ENCODE results near the gene KPTN.

The KPTN gene

DNA sequence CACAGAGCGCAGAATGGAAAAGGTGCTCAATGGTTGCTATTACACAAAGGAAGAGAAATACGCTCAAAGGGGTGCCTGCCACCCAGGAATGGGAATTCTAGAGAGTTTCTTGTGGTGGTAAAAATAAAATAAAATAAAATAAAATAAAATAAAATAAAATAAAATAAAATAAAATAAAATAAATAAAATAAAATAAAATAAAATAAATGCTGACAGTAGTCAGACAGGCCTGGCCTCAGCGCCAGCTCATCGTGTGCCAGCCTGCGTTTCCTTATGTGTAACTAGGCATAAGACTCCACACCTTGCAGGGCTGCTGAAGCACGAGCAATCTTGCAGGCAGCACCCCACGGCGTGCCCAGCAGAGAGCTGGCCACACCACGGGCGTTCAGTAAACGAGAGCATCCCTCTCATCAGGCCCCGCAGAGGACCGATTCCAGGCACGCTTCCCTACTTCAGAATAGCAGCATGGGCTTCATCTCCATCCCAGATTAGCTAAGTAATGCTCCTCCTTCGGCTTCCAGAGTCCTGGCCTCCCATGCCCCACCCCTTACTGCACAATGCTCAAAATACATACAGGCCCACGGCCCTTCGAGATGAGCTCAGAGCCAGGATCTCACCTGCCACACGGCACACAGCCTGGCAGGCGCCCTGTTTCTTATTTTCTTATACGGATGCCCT, 25.3 kb upstream of the KPTN start:
- no peak for DNase-seq (ENCODE audit: low read depth in 2 of 2)

DNA sequence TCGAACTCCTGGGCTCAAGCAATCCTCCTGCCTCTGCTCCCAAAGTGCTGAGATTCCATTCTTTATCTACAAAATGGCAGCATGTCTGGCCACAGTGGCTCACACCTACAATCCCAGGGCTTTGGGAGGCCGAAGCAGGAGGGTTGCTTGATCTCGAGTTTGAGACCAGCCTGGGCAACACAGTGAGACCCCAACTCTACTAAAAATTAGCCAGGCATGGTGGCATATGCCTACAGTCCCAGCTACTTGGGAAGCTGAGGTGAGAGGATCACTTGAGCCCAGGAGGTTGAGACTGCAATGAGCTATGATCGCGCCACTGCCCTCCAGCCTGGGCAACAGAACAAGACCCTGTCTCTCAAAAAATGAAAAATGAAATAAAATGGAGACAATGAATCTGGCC, 24.7 kb upstream of the KPTN start:
- no peak for DNase-seq (ENCODE audit: low read depth in 2 of 2)

DNA sequence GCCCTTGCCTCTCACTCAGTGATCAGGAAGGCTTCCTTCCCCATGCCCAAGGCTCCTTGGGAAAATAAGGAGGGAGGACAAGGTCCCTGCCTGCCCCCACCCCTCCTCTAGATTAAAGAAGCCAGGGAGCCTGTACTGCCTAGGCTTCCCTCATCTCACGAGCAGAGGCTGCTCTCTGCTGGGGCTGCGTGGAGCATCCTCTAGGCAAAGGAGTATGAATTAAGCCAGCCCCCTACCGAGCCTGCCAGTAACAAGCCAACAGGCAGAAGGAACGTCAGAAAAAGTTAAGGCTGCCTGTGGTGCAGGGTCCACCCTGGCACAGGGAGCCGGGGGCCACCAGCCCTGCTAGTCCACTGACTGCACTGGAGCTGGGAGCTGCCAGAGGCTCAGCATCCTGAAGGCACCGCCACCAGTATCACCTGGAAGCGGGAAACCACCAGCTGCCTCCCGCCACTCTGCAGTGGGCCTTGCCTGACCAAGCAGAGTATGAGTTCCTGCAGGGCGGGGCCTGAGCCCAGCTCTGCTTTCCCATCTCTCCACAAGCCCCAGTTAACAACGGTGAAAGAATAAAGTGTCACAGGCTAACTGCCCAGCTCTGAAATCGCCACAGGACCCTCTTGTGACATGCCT, 24.0 kb upstream of the KPTN start:
- DNase-seq (ENCODE audit: low read depth in 2 of 2): no peak

GRCh38 chr19:47507012-47507411, 23.0 kb upstream of the KPTN start:
- DNase-seq (ENCODE audit: low read depth in 2 of 2): no peak

DNA sequence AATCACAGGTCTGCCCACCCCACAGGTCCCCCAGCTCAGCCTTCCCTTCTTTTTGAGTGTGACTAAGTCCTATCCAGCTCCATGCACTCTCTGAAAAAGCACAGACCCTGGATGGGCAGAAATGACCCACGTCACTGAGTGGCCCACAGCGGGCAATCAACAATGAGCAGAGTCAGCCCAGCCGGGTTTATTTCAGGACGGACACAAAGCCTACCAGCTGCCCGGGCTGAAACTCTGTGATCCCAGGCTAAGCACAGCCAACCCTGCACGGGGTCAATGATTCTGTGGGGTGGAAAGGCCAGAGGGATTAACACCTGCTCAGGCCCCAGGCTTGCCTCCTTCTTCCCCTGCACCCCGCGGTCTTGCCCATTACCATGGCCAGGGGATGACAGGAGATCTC, 22.4 kb upstream of the KPTN start:
- no peak for DNase-seq (ENCODE audit: low read depth in 2 of 2)

- DNase-seq (ENCODE audit: low read depth in 2 of 2): no peak
Measured at GRCh38 chr19:47505506-47505905, 21.5 kb upstream of the KPTN start.

DNA sequence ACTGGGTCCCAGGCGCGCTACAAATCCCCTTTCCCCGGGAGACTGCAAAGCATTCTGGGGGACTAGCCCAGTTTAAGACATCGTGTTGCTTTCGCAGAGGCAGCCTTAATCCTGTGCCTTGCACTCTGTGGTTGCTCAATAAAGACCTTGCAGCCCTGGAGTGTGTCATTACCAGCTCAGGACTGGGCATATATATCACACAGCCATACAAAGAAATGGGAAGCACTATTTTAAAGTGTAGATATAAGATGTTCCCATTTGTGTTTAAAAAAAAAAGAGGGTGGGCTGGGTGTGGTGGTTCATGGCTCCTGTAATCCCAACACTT, 19.8 kb upstream of the KPTN start:
- DNase-seq (ENCODE audit: low read depth in 2 of 2): no peak

DNA sequence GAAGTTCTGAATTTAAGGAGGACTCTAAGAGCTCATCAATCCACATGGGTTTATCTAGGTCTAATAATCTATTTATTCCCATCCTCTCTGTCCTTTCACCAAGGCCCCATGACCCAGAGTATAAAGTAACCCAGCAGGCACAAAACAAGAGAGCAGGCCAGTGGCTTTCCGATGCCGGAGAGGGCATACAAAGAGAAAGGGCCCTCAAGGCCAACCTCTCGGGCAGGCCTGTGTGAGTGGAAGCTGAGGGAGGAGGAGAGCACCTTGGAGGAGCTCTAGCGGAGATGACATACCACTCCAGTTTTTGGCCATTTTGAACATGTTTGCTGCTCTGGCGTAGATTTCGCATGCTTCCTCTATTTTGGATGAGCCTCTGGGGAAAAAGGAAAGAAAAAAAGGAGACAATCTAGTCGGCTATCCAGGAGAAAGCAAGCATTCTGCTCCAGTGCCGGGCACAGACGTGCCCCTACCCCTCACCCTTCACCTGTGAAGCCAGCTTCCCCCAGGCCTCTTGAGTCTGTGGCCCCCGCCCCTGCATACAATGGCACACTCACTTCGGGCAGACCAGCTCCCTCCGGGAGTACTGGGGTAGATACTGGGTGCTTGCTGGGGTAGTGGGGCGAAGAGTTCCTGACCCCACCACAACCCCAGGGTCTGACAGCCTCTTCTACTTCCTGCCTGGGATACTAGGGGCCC, 19.3 kb upstream of the KPTN start:
- no peak for DNase-seq (ENCODE audit: low read depth in 2 of 2)

GRCh38 chr19:47499863-47500830, 16.1 kb upstream of the KPTN start:
- no peak for DNase-seq (ENCODE audit: low read depth in 2 of 2)

DNA sequence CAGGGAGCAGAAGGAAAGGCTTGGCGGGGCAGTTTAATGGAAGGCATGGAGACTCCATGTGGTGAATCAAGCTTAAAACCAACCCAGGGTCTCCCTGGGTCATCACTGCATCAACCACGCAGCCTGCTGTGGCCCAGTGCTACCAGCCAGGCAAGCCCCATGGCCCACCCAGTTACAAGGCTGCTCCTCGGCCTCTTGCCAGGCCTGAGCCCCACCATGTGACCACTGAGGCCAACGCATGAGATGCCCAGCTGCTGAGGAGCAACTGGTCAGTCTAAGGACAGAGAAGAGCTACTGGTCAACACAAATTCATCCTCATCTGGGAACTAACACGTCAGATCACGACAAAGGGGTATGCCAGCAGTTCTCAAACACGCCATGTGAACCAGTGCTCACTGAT, 15.4 kb upstream of the KPTN start:
- no peak for DNase-seq (ENCODE audit: low read depth in 2 of 2)

- no peak for DNase-seq (ENCODE audit: low read depth in 2 of 2)
Measured at GRCh38 chr19:47498561-47498960, 14.5 kb upstream of the KPTN start.

DNA sequence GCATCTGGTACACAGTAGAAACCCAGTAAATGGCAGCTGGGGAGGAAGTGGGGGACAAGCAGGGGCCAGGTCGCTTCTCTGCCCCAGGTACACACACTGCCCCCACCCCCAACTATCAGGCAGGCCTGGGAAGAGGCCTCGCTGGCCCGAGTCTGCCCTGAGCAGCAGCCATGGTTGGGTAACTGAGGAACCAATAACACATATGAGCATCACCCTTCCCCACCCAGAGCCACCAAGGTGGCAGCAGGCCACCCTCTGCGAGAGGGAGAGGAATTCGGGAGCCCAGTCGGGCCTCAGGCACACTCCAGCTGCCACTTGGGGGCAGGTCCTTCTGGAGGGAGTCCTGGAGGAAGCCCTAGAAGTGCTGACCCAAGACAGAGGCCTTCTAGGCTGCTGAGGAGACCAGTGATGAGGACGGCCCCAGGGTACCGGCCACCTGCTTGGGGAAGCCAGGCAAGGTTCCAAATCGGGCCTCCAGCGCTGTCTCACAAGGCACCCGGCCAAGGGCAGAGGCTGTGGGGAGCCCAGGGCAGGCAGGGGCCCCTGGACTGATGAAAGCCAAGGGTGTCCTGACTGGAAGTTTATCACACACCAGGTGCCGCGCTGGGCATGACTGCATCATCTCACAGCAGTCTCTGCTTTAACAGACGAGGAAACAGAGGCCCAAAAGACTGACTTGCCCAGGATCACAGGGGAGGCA, 14.0 kb upstream of the KPTN start:
- DNase-seq (ENCODE audit: low read depth in 2 of 2): no peak

- no peak for DNase-seq (ENCODE audit: low read depth in 2 of 2)
Measured at GRCh38 chr19:47497050-47497766, 13.2 kb upstream of the KPTN start.

DNA sequence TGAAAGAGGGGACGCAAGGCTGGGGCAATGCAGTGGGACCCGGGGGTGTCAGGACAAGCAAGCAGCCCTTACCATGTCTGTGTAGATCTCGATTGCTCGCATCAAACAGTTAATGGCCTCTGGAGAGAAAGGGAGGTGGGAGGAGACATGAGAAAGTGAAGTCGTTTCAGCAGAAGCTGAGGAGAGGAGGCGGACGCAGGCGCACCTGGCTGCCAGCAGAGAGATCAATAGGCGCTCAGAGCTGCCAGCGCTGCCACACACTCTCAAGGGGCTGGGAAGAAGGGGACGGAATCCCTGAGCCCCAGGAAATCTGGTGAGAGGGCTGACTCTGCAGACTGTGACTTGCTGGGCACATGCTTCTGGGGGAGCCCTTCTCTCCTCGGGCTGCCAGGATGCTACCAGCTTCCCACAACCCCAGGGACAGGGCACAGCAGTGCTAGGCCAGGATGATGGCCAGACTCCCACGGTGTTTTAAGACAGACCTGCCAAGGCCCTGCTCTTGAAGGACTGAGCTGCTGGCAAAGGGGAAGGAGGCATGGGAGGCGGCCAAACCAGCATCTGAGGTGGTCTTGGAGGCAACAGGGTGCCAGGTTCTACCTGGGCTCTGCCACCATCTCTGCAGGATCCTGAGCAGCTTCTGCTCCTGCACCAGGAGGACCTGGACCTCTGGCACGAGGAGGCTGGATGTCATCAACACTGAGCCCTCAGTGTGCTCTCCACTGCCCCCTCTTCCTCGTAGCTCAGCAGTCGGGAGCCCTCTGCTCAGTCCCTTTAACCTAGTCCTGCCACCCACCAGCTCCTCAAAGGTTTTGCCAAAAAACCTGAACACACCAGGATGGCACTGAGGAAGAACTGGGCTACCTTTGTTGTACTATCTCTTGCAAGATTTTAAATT, 11.7 kb upstream of the KPTN start:
- DNase-seq (ENCODE audit: low read depth in 2 of 2): no peak

- no peak for DNase-seq (ENCODE audit: low read depth in 2 of 2)
Measured at GRCh38 chr19:47494729-47495128, 10.7 kb upstream of the KPTN start.

DNA sequence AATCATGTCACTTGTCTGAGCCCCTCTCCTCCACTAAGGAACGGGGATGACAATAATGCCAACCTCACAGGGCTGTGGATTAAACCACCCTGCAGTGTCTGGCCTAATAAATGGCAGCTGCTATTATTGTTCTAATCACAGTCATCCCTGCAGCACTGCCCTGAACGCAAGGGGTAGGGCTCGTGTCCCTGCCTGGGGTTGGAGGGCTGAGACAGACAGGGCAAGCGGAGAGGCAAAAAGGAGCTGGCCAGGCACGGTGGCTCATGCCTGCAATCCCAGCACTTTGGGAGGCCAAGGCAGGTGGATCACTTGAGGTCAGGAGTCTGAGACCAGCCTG, 10.2 kb upstream of the KPTN start:
- no peak for DNase-seq (ENCODE audit: low read depth in 2 of 2)

GRCh38 chr19:47493378-47494210, 9.6 kb upstream of the KPTN start:
- no peak for DNase-seq (ENCODE audit: low read depth in 2 of 2)

- DNase-seq (ENCODE audit: low read depth in 2 of 2): no peak
Measured at GRCh38 chr19:47492571-47493377, 8.8 kb upstream of the KPTN start.

All from stimulated activated CD8-positive, alpha-beta memory T cell treated with anti-CD3 and anti-CD28 coated beads, Interleukin-15, amount 100 ng/mL, for 4 hours (primary cell).